GM12801 (cell line): ENCODE data around the gene SUMF2.

Experiments
- CTCF ChIP-seq: IDR thresholded peaks from one replicate; pipeline ENCODE4 v1.5.1; 2011; ENCODE audit warnings: control low read depth; ENCODE audit not compliant: insufficient read length; ENCODE audit errors: extremely low read depth

SUMF2 gene

GRCh38 chr7:56063882-56064625, at the start of gene SUMF2:
Gene SUMF2, plus strand, starts transcription at chr7:56064286. Its CDS starts 26 bp downstream, at chr7:56064312.
- no peak for TF ChIP-seq CTCF

DNA sequence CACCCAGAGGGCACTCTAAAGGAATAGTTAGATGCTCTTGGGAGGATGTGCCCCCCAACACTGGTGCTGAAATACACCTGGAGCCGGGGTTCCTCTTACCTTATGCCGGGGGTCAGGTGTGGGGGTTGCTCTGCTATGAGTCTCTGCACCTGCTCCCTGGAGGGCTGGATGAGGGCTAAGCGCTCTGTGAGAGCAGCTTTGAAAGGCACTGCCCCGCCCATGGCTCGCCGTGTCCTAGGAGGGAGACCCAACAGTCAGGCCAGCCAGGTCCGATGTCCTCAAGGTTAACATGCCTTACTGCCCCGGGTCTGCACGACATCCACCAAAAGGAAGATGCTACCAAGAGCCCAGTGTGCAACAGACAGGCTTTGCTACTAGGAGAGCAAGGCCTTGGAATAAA, 44.6 kb upstream of the SUMF2 start:
- no peak for TF ChIP-seq CTCF

DNA sequence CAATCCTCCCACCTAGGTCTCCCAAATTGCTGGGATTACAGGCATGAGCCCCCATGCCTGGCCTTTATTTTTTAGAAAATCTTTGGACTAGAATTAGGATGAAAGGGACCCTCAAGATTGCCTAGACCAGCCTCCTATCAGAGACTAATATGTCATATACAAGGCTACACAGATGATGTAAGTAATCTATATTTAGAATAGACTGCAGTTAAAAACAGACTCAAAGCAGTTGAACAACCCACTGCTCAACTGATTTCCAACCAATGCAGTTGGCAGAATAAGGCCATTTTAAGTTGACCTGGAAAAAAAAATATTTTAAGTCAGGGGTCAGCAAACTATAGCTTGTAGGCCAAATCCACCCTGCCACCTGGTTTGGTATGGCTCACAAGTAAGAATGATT, 40.6 kb upstream of the SUMF2 start:
- no peak for TF ChIP-seq CTCF

- no peak for TF ChIP-seq CTCF
Observed at GRCh38 chr7:56026538-56026937, 37.5 kb upstream of the SUMF2 start.

GRCh38 chr7:56028942-56029630, 35.0 kb upstream of the SUMF2 start:
- TF ChIP-seq CTCF = no peak

DNA sequence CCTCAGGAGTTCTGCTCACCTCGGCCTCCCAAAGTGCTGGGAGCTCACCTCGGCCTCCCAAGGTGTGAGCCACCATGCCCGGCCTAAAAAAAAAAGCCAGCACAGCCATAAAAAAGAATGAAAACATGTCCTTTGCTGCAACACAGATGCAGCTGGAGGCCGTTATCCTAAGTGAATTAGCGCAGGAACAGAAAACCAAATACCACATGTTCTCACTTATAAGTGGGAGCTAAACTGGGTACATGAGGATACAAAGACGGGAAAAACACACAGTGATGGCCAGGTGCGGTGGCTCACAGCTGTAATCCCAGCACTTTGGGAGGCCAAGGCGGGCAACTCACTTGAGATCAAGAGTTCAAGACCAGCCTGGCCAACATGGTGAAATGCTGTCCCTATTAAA, 33.7 kb upstream of the SUMF2 start:
- TF ChIP-seq CTCF = no peak

GRCh38 chr7:56033671-56034432, 30.2 kb upstream of the SUMF2 start:
- no peak for TF ChIP-seq CTCF
